Bladder microvascular endothelial cell (primary cell): ENCODE results near the gene BOLA1. TPM values are rescaled to one million over a fixed set of nuclear protein-coding genes. Genes with fewer than 3 reads are reported as not detected.

ENCODE experiments used
- total RNA-seq: library from RNA; depleted of rRNA; stranded (reverse); fragments of >200 nt; gene quantifications from 2 replicates; pipeline ENCODE4 v1.2.3, GENCODE V29; 2014

Gene BOLA1
- total RNA-seq, result 7.8 and 8.3 TPM in 2 replicates

GRCh38 chr1:149899460-149900284 is at the start of gene BOLA1:
BOLA1 (plus strand) TSS chr1:149899568; CDS start chr1:149900060, 492 bp downstream.

GRCh38 chr1:149917571-149918144 is 18.3 kb downstream of the BOLA1 start, which contains the start of gene SV2A:
SV2A (minus strand) TSS chr1:149917844; CDS start chr1:149913840, 4,004 bp downstream.

GRCh38 chr1:149927563-149928400 is 28.4 kb downstream of the BOLA1 start, which contains the start of gene SF3B4:
SF3B4 (minus strand) TSS chr1:149927803; CDS start chr1:149927759, 44 bp downstream.

GRCh38 chr1:149936170-149936991 is 37.0 kb downstream of the BOLA1 start, which contains the start of gene MTMR11:
MTMR11 (minus strand) TSS chr1:149936879; CDS start chr1:149936647, 232 bp downstream.

Other genes with a start within 250 kb of the BOLA1 start
- not detected in 2 replicates for gene FCGR1A, start 116.9 kb upstream of the BOLA1 start, total RNA-seq
- 0.32 and 3.3 TPM in 2 replicates for gene SV2A, start 18.3 kb downstream of the BOLA1 start, total RNA-seq
- gene SF3B4, start 28.2 kb downstream of the BOLA1 start, total RNA-seq, result 6.2 and 18.9 TPM in 2 replicates
- 0.16 and 0.94 TPM in 2 replicates for gene MTMR11, start 37.3 kb downstream of the BOLA1 start, total RNA-seq
- gene OTUD7B, start 111.2 kb downstream of the BOLA1 start, total RNA-seq, result 8.4 and 16.9 TPM in 2 replicates
- gene VPS45, start 168.2 kb downstream of the BOLA1 start, total RNA-seq, result 18.6 and 43.3 TPM in 2 replicates